Cerebellar cortex (tissue), 1 donor: ENCODE data around the gene UBE2D2.
"Not testable (repeated sequence)": the region's sequence is repeated elsewhere in the genome, so short reads cannot be mapped to it uniquely, and the experiment has no call there.

Experiments used
- DNase-seq: peaks from one replicate; pipeline ENCODE4 v3.0.0-alpha.2; 2015; ENCODE audit warnings: low spot score

Gene UBE2D2

DNA sequence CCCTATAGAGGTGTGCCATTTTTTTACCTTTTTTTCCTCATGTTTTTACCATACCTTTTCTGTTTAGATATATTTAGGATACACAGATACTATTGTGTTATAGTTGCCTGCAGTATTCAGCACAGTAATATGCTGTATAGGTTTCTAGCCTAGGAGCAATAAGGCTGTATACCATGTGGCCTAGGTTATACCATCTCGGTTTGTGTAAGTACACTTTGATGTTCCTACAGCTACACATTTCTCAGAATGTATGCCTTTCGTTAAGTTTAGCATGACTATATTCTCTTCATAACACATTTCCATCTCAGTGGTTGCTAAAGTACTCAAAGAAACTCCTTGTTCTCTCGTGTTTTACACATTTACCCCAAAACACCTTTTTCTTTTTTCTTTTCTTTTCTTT, 23.0 kb downstream of the UBE2D2 start:
- DNase-seq, result no peak

DNA sequence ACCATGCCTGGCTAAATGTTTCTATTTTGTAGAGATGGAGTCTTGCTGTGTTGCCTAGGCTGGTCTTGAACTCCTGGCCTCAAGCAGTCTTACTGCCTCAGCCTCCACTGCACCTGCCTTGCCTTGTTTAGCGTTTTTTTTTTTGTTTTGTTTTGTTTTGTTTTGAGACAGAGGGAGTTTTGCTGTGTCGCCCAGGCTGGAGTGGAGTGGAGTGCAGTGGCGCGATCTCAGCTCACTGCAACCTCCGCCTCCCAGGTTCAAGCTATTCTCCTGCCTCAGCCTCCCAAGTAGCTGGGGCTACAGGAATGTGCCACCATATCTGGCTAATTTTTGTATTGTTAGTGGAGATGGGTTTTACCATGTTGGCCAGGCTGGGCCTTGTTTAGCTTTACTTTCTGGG, 27.0 kb downstream of the UBE2D2 start:
- not testable (repeated sequence) for DNase-seq

DNA sequence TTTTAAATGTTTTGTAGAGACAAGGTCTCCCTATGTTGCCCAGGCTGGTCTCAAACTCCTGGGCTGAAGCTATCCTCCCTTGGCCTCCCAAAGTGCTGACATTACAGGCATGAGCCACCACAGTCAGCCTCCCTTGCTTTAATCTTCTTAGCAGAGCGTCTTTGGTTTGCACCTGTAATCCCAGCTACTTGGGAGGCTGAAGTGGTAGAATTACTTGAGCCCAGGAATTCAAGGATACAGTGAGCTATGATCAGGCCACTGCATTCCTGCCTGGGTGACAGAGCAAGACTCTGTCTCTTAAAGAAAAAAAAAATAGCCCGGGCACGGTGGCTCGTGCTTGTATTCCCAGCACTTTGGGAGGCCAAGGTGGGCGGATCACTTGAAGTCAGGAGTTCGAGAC, 27.8 kb downstream of the UBE2D2 start:
- no peak for DNase-seq

DNA sequence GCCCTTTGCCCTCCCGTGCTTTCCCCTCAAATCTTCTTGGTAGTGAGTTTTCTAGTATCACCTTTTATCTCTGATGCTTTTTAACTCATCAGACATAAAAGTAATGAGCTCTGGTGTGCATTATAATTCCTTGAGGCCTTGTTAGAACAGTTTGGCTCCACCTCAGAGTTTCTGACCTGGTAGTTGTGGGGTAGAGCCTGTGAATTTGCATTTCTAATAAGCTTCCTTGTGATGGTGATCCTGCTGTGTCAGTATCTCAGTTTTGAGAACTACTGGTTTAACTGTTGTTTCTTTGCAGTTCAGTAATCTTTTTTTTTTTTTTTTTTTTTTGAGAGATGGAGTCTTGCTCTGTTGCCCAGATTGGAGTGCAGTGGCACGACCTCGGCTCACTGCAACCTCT, 31.1 kb downstream of the UBE2D2 start:
- DNase-seq, result no peak

DNA sequence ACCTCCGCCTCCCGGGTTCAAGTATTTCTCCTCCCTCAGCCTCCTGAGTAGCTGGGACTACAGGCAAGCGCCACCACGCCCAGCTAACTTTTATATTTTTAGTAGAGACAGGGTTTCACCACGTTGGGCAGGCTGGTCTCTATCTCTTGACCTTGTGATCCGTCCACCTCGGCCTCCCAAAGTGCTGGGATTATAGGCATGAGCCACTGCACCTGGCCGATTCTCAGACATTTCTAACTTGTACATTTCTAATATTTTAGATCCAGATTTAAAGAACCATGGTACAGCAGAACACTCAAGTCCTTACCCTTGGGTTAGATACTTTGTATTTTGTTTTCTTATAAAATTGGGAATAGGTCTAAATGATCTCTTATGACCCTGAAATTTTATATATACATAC, 31.9 kb downstream of the UBE2D2 start:
- not testable (repeated sequence) for DNase-seq

DNA sequence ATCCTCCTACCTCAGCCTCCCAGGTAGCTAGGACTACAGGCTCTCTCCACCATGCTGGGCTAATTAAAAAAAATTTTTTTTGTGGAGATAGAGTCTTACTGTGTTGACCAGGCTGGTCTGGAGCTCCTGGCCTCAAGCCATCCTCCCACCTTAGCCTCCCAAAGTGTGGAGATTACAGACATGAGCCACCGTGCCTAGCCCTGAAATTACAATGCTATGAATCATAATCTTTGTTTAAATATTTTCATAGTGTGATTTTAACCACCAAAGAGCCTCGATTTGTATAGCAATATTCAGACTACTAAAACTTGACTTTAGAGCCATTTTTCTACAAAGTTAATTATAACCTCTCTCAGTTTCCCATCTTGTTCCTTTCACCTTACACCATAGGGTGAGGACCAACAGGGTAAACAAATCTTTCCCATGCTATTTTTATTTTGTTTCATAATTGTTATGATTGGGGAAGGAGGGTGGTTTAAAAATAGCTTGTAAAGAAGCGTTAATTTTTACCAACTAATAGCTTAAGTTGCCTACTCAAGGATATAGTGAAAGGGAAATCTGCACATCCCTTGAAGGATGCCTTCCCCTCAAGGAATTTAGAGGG, 32.7 kb downstream of the UBE2D2 start:
- no peak for DNase-seq

DNA sequence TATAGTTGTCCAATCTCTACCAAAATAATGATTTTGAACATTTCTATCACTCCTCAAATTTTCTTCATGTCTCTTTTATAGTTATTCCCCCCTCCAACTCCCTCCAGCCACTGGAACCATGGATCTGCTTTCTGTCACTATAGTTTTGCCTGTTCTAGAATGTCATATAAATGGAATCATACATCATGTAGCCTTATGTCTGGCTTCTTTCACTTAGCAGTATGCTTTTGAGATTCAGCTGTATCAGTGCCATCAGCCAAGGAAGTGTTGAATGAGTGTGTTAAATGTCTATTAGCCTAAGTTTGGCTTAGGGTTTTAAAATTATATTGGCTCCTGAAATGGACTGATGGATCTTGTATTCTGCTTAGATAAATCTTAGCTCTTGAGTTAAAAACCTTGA, 36.0 kb downstream of the UBE2D2 start:
- DNase-seq, result no peak

DNA sequence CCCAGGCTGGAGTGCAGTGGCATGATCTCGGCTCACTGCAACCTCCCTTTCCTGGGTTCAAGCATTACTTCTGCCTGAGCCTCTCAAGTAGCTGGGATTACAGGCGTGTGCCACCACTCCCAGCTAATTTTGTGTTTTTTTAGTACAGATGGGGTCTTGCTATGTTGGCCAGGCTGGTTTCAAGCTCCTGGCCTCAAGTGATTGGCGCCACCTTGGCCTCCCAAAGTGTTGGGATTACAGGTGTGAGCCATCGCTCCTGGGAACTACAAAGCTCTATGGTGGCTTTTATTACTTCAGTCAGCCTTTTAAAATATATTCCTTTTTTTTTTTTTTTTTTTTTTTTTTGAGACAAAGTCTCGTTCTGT, 37.4 kb downstream of the UBE2D2 start:
- not testable (repeated sequence) for DNase-seq

DNA sequence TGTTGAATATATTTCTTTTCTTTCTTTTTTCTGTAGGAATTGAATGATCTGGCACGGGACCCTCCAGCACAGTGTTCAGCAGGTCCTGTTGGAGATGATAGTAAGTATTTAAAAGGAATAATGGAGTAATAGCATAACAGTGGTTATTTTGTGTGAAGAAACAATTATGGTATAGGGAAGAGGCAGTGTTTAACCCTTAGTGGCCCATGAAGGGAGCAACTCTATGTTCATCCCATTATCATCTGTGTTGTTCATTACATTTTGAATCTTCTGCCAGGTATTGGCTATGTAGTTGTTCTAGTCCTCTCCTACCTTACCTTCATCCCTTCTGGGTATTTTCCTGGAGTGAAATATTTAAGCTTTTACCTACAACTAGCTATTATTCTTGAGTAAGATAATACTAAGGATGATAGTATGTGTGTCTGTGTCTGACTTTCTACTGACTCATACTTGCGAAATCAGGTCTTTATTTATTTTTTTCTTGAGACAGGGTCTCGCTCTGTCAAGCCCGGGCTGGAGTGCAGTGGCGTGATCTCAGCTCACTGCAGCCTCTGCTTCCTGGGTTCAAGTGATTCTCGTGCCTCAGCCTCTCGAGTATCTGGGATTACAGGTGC, 39.3 kb downstream of the UBE2D2 start:
- DNase-seq, result no peak

DNA sequence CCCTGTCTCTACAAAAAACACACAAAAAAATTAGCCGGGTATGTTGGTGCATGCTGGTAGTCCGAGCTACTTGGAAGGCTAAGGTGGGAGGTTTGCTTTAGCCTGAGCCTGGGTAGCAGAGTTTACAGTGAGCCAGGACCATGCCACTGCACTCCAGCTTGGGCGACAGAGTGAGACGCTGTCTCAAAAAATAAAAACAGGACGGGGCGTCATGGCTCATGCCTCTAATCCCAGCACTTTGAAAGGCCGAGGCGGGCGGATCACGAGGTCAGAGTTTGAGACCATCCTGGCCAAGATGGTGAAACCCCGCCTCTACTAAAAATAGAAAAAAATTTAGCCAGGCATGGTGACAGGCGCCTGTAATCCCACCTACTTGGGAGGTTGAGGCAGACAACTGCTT, 40.3 kb downstream of the UBE2D2 start:
- DNase-seq, result no peak

DNA sequence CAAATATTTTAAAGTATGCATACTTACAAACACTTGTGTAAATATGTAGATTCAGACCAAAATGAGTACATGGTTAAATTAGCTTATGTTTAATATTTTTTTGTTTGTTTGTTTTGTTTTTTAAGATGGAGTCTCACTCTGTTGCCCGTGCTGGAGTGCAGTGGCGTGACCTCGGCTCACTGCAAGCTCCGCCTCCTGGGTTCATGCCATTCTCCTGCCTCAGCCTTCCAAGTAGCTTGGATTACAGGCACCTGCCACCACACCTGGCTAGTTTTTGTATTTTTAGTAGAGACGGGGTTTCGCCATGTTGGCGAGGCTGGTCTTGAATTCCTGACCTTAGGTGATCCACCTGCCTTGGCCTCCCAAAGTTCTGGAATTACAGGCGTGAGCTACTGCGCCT, 40.8 kb downstream of the UBE2D2 start:
- DNase-seq, result not testable (repeated sequence)

DNA sequence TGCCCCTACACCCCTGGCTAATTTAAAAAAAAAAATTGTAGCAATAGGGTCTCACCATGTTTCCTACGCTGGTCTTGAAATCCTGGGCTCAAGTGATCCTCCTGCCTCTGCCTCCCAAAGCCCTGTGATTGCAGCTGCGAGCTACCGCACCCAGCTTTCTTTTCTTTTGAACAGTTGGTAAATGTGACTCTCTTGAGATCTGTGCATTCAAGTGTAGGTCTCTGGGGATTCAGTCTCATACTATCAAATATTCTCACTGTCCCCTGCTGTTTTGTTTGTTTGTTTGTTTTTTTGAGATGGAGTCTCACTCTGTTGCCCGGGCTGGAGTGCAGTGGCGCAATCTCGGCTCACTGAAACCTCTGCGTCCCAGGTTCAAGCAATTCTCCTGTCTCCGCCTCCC, 44.7 kb downstream of the UBE2D2 start:
- no peak for DNase-seq

DNA sequence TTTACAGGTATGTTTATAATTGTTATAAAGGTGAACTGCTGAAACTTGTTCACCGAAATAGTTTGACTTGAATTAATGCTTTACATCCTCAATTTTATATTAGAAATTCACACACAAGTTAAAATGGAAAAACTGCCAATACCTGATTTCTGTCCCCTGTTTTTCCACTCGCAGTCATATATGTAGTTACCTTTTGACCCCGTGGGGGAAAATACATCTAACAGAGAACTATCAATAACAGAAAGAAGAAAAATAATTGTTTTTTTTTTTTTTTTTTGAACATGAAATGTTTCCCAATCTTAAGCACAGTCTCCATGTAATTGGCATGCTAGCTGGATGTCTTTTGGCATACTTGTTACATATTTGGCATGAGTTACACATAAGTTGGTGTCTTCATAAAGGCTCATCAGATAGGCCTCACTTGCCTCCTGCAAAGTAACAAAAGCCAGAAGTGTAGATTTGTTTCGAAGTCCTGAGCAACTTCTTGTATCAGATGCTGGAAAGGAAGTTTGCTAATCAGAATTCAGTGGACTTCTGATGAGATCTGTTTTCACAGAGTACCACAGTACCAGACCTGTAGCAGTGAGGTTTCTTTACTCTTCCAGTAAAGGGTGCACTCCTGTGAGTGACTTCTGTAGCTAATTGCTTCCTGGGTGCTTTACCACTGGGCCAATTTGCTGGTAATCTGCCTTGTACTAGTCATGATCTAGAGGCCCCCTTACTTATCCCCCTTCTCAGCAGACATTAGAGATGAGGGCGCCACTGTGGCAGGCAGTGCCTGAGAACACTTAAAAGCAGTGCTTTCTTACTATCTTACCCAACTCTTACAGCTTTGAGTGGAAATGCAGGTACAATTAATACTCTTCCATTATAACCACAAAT, 50.8 kb downstream of the UBE2D2 start:
- DNase-seq, result no peak

DNA sequence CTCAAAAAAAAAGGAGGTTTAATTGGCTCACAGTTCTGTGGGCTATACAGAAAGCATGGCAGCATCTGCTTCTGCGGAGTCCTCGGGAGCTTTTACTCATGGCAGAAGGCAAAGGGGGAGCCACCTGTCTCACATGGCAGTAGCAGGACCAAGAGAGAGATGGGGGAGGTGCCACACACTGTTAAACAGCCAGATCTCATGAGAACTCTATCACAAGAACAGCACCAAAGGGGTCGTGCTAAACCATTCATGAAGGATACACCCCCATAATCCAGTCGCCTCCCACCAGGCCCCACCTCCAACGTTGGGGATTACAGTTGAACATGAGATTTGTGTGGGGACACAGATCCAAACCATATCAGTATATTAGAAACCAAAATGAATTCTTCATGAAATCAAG, 58.7 kb downstream of the UBE2D2 start:
- no peak for DNase-seq

DNA sequence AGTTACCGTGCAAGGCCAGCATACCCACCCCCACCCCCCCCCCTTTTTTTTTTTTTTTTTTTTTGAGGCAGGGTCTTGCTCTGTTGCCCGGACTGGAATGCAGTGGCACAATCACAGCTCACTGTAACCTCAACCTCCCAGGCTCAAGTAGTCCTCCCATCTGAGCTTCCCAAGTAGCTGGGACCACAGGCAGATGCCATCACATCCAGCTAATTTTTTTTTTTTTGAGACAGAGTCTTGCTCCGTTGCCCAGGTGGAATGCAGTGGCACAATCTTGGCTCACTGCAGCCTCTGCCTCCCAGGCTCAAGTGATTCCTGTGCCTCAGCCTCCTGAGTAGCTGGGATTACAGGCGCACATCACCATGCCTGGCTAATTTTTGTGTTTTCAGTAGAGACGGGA, 64.3 kb downstream of the UBE2D2 start:
- not testable (repeated sequence) for DNase-seq

DNA sequence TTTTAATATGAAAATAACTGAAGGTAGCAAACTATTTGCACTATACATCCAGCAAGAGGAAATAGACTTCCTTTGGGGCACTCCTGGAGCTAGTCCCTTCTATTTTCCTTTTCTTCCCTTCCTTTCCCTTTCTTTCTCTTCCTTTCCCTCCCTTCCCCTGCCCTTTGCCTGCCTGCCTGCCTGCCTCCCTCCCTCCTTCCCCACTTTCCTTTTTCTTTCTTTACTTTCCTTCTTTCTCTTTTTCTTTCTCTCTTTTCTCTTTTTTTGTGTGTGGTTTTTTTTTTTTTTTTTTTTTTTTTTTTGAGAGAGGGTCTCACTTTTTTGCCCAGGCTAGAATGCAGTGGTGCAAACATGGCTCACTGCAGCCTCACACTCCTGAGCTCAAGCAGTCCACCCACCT, 69.7 kb downstream of the UBE2D2 start:
- DNase-seq, result no peak

DNA sequence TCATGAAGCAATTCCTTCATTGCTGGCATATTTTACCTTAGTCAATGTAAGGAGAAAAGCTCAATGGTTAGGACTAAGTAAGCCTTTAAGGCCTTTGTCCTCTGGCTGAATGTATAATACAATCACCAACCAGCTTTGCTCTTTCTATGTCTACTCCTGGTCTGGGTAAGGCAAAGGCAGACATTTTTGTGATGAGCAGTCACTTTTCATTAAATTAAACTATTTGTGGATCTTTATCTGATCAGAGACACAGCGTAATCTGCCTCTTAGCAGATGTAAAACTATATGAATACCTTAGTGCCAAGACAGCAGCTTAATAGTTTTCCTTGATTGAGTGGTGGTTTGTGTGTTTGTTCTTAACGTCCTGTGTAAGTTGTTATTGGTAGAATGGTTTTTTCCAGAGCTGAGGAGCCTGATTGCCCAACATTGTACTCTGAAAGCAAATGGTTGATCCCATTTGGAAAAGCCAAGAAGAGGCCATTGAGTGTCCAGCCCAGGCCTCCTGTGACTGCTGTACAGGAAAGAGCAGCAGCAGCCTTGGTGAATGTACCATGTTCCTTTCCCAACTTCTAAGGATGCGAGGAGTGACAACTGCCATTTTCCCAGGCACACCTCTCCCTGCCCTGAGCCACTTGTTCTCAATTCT, 70.5 kb downstream of the UBE2D2 start:
- peak; percentile 21 for DNase-seq

DNA sequence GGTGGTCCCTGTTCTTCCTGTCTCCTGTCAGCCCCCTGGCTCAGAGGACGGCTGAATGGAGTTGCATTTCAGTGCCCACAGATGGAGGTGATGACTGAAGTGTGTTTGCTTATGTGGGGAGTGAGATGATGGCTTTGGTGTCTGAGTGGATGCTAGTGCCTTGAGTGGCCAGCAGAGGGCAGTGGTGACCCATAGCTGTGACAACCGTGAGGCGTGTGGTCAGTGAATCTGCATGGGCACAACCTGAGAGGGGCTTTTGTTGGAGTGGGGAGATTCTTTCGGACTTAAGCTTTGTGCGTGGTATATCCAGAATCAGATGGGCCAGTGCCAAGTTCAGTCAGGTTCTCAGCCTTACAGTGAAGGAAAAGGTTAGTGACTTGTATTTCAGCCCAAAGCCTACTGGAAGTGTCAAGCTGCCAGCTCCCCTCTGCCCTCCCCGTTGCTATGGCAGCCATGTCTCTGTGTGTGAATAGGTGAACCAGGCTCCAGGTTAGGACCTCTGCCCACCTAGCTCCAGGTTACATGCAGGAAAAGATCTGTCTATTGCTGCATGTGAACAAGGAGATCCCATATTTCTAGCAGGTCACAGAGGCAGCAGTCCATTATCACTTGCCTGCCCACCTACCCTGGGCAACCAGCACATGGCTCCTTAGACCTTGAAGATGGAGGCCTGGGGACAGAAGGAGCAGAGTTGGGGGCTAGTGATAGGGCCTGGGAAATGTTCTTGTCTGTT, 72.3 kb downstream of the UBE2D2 start:
- peak; percentile 92 for DNase-seq

DNA sequence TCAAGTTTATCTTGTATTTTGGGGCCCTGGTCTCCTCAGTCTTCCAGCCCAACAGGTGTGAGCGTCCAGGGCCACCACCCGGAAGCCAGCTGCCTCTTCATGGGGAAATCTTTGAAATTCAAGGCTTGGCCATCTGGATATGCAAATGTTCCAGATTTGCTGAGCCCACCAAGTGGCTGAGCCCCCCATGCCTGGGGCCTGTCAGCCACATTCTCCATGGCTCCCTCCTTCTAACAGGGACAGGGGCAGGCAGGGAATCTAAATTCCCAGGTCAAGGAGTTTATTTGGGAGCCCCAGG, 72.8 kb downstream of the UBE2D2 start:
- DNase-seq, result no peak

DNA sequence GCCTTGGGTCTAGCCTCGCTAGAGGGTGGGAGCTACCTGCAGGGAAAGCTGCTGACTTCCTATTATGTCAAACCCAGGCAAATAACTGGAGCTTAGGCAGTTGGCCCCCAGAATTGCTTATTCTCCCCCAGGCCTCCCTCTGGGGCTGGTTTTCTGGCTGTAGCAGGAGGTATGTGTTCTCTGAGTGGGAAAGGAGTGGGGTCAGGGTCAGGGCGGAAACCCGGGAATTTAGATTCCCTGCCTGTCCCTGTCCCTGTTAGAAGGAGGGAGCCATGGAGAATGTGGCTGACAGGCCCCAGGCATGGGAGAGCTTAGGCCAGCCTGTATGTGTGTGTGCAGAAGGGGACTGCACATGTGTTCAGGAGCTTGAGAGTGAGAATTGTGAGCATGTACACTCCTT, 73.4 kb downstream of the UBE2D2 start:
- DNase-seq, result peak; percentile 16

DNA sequence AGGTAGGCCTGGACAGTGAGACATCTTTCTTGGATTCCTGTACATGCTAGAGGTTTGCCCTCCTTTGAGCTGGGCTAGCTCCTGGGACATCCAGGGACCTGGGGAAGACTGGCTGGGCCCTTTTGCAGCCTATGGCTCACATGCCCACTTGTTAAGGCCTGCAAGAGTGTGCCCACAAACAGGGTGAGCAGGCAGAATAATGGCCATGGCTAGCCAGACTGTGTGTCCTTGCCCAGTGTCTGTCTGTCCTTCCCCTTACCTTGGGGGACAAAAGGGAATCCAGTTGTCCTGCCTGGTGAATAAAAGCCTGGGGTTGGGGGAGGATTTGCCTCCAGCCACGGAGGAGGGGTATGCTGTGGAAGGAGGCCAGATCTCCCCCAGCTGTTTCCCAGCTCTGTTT, 74.1 kb downstream of the UBE2D2 start:
- peak; percentile 11 for DNase-seq

DNA sequence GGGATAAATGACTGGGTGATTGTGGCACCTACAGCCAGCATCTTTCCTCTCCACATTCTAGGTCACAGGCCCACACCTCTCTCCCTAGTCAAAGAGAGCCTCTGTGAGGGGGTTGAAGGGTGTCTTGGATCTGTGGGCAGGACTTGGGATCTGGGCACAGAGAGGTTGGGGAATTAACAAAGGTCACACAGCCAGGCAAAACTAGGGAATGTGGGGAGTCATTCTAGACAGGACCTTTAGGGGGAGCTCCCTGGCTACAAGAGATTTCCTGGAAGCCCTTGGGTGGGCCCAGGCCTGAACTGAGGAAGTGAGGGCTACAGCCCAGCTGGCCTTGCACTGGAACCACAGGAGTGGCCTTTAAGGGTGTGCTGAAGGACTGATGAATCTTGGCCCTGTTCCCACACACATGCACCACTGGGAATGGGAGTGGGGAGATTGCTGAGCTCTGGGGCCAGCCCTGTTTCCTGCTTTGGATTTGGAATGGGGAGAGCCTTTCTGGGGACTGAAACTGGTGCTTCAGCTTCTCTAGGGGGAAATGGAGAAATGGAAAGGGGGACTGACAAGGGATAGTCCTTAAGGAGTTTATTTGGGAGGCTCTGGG, 74.6 kb downstream of the UBE2D2 start:
- peak; percentile 88 for DNase-seq
